IPS DF 6.9 (cell line): ENCODE measurements around the gene TAS2R10.

Source experiments
- DNase-seq: peaks from one replicate; pipeline ENCODE4 v3.0.0-alpha.2; 2013; ENCODE audit warnings: low read depth, low spot score
- H3K27ac ChIP-seq: one replicate; pipeline ENCODE4 v1.5.1; 2013; ENCODE audit warnings: low read length, control low read depth
- H3K27me3 ChIP-seq: 2 replicates; pipeline ENCODE4 v1.6.1; 2013; ENCODE audit warnings: mild to moderate bottlenecking, low read length; ENCODE audit not compliant: control insufficient read depth, insufficient read depth
- H3K36me3 ChIP-seq: 2 replicates; pipeline ENCODE4 v1.6.1; 2013; ENCODE audit warnings: low read length; ENCODE audit not compliant: control insufficient read depth, insufficient read depth
- H3K4me1 ChIP-seq: 2 replicates; pipeline ENCODE4 v1.6.1; 2013; ENCODE audit warnings: low read length; ENCODE audit not compliant: control insufficient read depth, insufficient read depth
- H3K4me3 ChIP-seq: 2 replicates; pipeline ENCODE4 v1.5.1; 2013; ENCODE audit warnings: mild to moderate bottlenecking, low read length
- H3K9me3 ChIP-seq: 2 replicates; pipeline ENCODE4 v1.6.1; 2013; ENCODE audit warnings: low read length, inconsistent platforms; ENCODE audit not compliant: control insufficient read depth, insufficient read depth
- whole genome bisulfite sequencing: extraction: QIAGEN DNeasy Blood & Tissue Kit; methylation state at CpG from one replicate; pipeline ENCODE4 v1.1.7; 2013; ENCODE audit warnings: mixed read lengths, missing lambda C conversion rate; ENCODE audit not compliant: insufficient read length, insufficient coverage; 5-methylcytosine and 5-hydroxymethylcytosine counted together

TAS2R10 gene

GRCh38 chr12:10783252-10783651 is 42.9 kb downstream of the TAS2R10 start:
- whole genome bisulfite sequencing: no CpG with 5 or more reads among the region's 5 CpGs

DNA sequence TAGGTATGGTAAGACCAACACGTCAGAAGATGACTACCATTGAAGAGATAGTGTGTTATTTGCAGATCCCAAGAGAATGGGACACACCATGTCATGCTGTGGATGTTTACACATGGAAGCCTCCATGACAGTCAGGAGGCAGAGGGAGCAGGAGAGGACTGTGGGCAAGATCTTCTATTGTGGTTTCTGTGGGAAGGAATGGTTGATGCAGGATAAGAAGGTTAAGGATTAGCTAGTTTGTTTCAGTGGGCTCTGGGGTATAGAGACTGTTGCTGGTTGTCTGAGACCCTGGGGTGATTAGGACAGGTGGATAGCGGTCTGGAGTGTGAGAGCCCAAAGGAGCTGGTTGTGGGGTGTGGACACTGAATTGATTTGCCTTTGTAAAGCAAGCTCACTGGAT is 47.1 kb downstream of the TAS2R10 start:
- H3K9me3 ChIP-seq: no peaks in the 10 kb centered on the region
- H3K27ac ChIP-seq: no peak overlapping the region
- whole genome bisulfite sequencing: no CpG with 5 or more reads among the region's 2 CpGs
- no peaks in the 10 kb centered on the region for H3K27me3 ChIP-seq
- DNase-seq: no peak
- H3K4me1 ChIP-seq: no peaks in the 10 kb centered on the region
- H3K36me3 ChIP-seq: no peaks in the 10 kb centered on the region
- no peak overlapping the region for H3K4me3 ChIP-seq

More at GRCh38 chr12:10783252-10783651, 42.9 kb downstream of the TAS2R10 start:
- Histone ChIP-seq H3K36me3 (no peaks in the 10 kb centered on the region), H3K9me3 (no peaks in the 10 kb centered on the region), H3K27ac (no peak overlapping the region), H3K4me1 (no peaks in the 10 kb centered on the region), H3K4me3 (no peak overlapping the region), H3K27me3 (no peaks in the 10 kb centered on the region)
- no peak for DNase-seq
